Osteocyte (in vitro differentiated cells): Measurements from ENCODE around the gene INPP5D. TPM values are rescaled to one million over a fixed set of nuclear protein-coding genes. Genes with fewer than 3 reads are reported as not detected.

Experiments
- DNase-seq: peaks from one replicate; pipeline ENCODE4 v3.0.0; 2021; ENCODE audit warnings: mixed read lengths; ENCODE audit not compliant: unreplicated experiment; ENCODE audit errors: extremely low spot score
- H3K27ac Mint-ChIP-seq: one replicate; pipeline ENCODE4 v1.8.0; 2021; ENCODE audit warnings: mild to moderate bottlenecking, mixed read lengths; ENCODE audit not compliant: unreplicated experiment
- H3K27me3 Mint-ChIP-seq: one replicate; pipeline ENCODE4 v1.8.0; 2021; ENCODE audit warnings: mixed read lengths; ENCODE audit not compliant: unreplicated experiment
- H3K36me3 Mint-ChIP-seq: one replicate; pipeline ENCODE4 v1.8.0; 2021; ENCODE audit warnings: mixed read lengths; ENCODE audit not compliant: unreplicated experiment
- H3K4me1 Mint-ChIP-seq: one replicate; pipeline ENCODE4 v1.8.0; 2021; ENCODE audit warnings: mixed read lengths; ENCODE audit not compliant: unreplicated experiment
- H3K4me3 Mint-ChIP-seq: one replicate; pipeline ENCODE4 v1.8.0; 2021; ENCODE audit warnings: mild to moderate bottlenecking, moderate library complexity, mixed read lengths; ENCODE audit not compliant: unreplicated experiment
- H3K9me3 Mint-ChIP-seq: one replicate; pipeline ENCODE4 v1.8.0; 2021; ENCODE audit warnings: mixed read lengths; ENCODE audit not compliant: unreplicated experiment
- total RNA-seq: library from RNA; stranded (reverse); gene quantifications from 2 replicates; pipeline ENCODE4 v1.2.1, GENCODE V29; 2021
- TF ChIP-seq, protein P1 (sequence below): fragments of 200-600 bp; sonication (generic); IDR thresholded peaks from 2 replicates; pipeline ENCODE4 v1.5.0; 2021; ENCODE audit warnings: antibody characterized with exemption, mild to moderate bottlenecking, moderate library complexity

The INPP5D gene
- total RNA-seq, 1 donor from 2014 or later, result 0.40 TPM

DNA sequence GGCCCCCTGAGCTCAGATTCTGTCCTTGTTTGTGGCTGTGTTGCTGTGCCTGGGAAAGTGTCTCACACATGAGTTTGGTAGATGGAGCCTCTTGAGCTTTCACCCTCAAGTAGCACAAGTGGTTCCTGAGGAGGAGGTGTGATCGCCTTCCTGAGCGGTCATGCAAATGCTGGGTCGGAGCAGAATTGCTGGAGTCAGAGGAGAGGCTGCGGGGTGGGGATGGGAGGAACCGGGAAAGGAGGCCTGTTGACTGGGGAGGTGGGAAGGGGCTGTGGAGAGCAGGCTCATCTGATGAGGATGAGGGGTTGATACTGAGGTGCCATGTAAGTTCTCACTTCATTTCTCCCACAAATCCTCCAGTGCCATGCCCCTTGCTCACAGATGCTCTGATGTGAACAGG is 142.9 kb downstream of the INPP5D start:
- TF ChIP-seq, protein P1, sequence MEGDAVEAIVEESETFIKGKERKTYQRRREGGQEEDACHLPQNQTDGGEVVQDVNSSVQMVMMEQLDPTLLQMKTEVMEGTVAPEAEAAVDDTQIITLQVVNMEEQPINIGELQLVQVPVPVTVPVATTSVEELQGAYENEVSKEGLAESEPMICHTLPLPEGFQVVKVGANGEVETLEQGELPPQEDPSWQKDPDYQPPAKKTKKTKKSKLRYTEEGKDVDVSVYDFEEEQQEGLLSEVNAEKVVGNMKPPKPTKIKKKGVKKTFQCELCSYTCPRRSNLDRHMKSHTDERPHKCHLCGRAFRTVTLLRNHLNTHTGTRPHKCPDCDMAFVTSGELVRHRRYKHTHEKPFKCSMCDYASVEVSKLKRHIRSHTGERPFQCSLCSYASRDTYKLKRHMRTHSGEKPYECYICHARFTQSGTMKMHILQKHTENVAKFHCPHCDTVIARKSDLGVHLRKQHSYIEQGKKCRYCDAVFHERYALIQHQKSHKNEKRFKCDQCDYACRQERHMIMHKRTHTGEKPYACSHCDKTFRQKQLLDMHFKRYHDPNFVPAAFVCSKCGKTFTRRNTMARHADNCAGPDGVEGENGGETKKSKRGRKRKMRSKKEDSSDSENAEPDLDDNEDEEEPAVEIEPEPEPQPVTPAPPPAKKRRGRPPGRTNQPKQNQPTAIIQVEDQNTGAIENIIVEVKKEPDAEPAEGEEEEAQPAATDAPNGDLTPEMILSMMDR, result no peak
- H3K27me3 Mint-ChIP-seq, result peaks cover 6% of the 10 kb centered on the region
- H3K9me3 Mint-ChIP-seq, result peaks cover 11% of the 10 kb centered on the region
- peaks cover 2% of the 10 kb centered on the region for H3K36me3 Mint-ChIP-seq
- H3K4me1 Mint-ChIP-seq, result no peaks in the 10 kb centered on the region
- H3K27ac Mint-ChIP-seq, result no peak overlapping the region
- no peak overlapping the region for H3K4me3 Mint-ChIP-seq
- no peak for DNase-seq

DNA sequence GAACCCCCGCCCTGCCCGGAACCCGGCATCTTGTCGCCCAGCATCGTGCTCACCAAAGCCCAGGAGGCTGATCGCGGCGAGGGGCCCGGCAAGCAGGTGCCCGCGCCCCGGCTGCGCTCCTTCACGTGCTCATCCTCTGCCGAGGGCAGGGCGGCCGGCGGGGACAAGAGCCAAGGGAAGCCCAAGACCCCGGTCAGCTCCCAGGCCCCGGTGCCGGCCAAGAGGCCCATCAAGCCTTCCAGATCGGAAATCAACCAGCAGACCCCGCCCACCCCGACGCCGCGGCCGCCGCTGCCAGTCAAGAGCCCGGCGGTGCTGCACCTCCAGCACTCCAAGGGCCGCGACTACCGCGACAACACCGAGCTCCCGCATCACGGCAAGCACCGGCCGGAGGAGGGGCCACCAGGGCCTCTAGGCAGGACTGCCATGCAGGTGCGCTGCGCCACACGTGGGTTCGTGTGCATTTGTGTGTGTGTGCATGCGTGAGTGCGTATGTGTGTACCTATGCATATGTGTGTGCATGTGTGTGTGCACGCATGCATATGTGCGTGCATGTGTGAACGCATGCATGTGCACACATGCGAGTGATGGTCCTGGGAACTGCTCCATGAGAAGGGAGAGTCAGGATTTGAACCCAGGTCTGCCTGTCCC is 144.3 kb downstream of the INPP5D start:
- no peak overlapping the region for H3K27ac Mint-ChIP-seq
- peaks cover 8% of the 10 kb centered on the region for H3K4me1 Mint-ChIP-seq
- H3K27me3 Mint-ChIP-seq, result peaks cover 6% of the 10 kb centered on the region
- peaks cover 2% of the 10 kb centered on the region for H3K36me3 Mint-ChIP-seq
- no peak for DNase-seq
- H3K9me3 Mint-ChIP-seq, result peaks cover 11% of the 10 kb centered on the region
- TF ChIP-seq, protein P1, result no peak
- H3K4me3 Mint-ChIP-seq, result no peak overlapping the region

DNA sequence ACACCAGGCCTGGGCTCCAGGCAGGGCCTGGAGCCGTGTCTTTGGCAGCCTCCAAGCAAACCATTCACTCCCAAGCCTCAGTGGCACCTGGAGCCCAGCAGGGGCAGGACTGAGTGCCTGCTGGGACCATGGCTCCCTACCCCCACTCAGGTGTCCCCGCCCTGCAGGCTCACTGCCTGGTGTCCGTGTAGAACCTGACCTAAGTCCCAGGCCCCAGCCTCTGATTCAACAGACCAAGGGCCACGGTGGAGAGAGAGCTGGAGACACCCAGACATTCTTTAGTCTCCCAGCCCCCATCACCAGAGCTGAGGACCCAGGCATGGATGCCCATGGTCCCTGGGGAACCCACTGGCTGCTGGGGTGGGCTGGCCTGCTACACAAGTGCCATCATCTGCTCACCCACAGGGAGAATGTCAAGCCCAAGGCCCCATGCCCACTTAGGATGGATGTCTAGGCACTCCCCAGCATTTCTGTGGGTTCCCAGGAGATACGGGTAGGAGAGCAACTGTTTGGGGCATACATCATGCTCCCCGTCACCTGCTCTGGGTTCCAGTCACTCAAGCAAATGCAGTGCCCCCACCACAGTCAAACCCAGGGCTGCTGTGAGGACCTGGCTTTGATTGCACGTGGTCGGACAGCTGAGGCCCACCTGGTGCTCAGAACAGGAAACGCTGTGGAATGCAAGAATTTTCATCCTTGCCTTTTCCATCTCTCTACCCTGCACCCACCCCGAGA is 148.4 kb downstream of the INPP5D start:
- Mint-ChIP-seq H3K4me3 (no peak overlapping the region), H3K4me1 (peaks cover 31% of the 10 kb centered on the region), H3K9me3 (peaks cover 3% of the 10 kb centered on the region), H3K27ac (no peak overlapping the region), H3K36me3 (no peaks in the 10 kb centered on the region), H3K27me3 (no peaks in the 10 kb centered on the region)
- DNase-seq, result no peak
- TF ChIP-seq, protein P1, result no peak

DNA sequence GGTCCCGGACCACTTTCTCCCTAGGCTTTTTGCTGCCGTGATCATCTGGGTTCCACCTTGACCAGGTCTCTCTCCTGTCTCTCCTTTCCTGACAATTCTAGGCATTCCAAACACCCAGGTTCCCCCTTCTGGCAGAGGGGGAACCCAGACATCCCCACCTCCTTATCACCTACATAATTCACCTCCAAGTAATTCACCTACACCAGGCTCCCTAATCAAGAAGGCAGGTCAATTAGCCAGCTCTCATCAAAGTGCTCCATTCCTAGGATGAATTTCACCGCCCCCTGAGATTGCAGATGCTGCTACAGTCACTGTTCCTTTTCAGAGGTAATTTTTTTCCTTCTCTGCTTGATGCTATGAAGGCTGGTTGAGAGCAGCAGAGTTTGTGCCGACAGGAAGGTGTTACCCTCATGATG is 149.0 kb downstream of the INPP5D start:
- no peaks in the 10 kb centered on the region for H3K27me3 Mint-ChIP-seq
- peak overlapping the region; percentile 60 for H3K27ac Mint-ChIP-seq
- DNase-seq, result no peak
- no peaks in the 10 kb centered on the region for H3K9me3 Mint-ChIP-seq
- peaks cover 31% of the 10 kb centered on the region for H3K4me1 Mint-ChIP-seq
- no peak overlapping the region for H3K4me3 Mint-ChIP-seq
- no peaks in the 10 kb centered on the region for H3K36me3 Mint-ChIP-seq
- TF ChIP-seq, protein P1, result no peak

DNA sequence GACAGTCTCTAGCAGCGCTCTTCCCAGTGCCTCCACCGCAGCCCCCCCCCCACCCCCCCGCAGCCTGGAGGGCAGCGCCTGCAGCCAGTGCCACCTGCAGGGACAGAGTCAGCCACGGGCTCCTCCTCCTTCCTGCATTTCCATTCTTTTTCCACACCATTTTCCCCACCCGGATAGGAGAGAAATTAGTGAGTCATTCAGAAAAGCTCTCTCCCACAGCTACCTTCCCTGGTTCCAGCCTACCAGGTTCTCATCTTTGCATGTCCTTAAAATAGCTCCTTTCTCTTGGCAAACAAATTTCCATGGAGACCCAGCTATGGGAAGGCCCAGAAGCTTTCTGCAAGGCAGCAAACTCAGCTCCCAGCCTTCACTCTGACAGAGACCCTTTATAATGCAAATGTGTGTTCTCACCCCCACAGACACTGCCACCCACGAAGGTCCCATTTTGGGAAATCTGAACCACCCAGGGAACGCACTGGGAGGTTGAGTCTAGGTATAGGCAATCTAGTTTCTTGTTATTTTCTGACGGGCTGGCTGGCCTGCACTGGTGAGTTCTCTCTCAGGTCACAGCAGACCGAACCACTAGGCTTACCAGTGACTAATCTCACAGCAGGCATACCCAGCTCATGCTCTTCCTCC is 149.5 kb downstream of the INPP5D start:
- DNase-seq, result no peak
- Mint-ChIP-seq H3K4me1 (peaks cover 31% of the 10 kb centered on the region), H3K9me3 (no peaks in the 10 kb centered on the region), H3K36me3 (no peaks in the 10 kb centered on the region), H3K4me3 (no peak overlapping the region), H3K27me3 (no peaks in the 10 kb centered on the region), H3K27ac (peak overlapping the region; percentile 64)
- TF ChIP-seq, protein P1, result no peak
